Endothelial cell of hepatic sinusoid (primary cell): ENCODE data around the gene FADS2.

Experiments used
- in situ Hi-C: cut with HindIII; loops from 2 replicates; pipeline ENCODE4 v1.10.0; 2017; ENCODE audit warnings: low sequenced_read_pairs

Gene FADS2

DNA sequence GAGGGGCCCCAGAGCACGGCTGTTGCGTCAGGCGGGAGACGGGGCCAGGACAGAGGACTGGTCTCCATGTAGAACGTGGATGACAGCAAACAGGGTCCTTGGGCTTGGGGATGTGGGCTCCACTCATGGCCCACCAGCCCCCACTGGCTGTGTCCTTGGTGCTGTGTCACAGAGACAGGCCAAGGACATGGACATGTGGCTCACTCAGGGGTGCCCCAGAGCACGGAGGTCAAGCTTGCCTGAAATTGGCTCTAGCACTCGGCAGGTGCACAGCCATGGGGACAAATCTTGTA is 14.4 kb downstream of the FADS2 start:
- in situ Hi-C loops: loop anchor here (10.0 kb wide), 1 partner anchor 48 kb away; the partner anchor contains the start of genes FEN1 and TMEM258

DNA sequence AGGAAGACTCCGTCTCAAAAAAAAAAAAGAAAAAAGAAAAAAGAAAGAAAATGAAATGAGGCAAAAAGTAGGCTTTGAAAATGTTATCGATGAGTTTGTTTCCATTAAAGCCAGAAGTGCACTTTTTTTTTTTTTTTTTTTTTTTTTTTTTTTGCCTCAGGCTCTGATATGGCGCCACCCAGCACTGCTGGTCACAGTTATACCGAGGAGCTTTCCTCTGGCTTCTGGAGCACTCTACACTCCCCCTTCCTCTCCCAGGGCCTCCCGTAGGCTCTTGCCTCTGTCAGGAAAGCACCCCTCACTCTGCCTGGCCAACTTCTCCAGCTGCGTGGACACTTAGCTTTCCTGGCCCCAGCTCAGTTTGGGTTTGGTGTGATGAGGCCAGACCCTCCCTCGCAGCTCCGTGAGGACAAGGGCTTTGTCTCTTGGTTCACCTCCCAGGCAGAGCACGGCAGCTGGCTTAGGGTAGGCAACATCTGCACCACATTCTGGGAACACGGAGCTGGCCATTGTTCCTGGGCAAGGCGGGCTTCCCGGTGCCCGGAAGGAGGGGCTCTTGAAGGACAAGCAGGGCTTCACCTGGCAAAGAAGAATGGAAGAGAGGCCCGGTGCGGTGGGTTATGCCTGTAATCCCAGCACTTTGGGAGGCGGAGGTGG is 16.9 kb downstream of the FADS2 start:
- in situ Hi-C loops: loop anchor here (5.0 to 10.0 kb wide), 2 partner anchors 50 to 57 kb away; partner anchors contain the start of genes FEN1 and TMEM258

DNA sequence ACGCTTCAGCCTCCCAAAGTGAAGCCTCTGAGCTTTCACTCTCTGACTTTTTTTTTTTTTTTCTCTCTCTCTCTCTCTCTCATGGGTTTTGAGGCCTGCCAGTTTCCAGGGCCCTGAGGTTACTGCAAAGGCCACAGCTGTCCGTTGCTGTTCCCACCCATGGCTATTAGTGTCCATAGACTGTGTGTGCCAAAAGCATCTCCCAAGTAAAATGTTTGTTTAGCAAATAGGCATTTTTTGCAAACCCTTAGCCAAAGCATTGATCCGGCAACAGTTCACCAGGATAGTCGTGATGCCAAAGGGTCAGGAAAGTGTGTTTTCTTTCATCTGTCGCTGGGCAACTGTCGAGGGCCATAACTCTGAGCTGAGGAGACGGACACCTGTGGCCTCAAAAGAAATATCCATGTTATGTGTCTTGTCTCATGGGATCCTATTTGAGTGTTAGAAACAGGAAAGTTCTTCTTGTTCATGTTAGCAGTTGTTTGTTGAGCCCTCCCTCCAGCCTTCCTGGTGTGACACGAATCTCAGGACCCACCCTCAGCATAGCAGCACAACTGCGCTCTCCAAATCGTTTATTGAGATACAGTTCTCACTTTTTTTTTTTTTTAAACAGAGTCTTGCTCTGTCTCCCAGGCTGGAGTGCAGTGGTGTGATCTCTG is 18.4 kb downstream of the FADS2 start:
- in situ Hi-C loops: loop anchor here (5.0 to 10.0 kb wide), 2 partner anchors 52 to 56 kb away; partner anchors contain the start of genes FEN1 and TMEM258

DNA sequence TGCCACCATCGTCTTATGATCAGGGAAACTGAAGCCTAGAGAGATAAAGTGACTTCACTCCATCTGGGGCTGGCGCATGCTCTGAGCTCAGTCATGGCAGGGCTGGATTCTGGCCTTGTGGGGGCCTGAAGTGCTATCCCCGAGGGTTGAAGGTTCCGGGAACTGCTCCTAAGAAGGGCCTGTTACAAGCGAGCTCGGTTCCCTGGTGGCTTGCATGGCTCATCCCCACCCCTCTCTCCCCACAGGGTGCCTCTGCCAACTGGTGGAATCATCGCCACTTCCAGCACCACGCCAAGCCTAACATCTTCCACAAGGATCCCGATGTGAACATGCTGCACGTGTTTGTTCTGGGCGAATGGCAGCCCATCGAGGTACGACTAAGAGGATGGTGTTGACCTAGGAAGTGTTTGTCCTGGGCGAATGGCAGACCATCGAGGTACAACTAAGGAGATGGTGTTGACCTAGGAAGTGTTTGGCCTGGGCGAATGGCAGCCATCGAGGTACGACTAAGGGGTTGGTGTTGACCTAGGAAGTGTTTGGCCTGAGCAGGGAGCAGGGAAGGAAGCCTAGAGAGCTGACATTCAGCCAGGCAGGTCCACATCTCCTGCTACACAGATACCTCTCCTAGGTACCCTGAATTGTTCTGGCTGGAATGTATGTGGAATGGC is 19.9 kb downstream of the FADS2 start:
- in situ Hi-C loops: loop anchor here (5.0 to 10.0 kb wide), 2 partner anchors 53 to 54 kb away; partner anchors contain the start of genes FEN1 and TMEM258

DNA sequence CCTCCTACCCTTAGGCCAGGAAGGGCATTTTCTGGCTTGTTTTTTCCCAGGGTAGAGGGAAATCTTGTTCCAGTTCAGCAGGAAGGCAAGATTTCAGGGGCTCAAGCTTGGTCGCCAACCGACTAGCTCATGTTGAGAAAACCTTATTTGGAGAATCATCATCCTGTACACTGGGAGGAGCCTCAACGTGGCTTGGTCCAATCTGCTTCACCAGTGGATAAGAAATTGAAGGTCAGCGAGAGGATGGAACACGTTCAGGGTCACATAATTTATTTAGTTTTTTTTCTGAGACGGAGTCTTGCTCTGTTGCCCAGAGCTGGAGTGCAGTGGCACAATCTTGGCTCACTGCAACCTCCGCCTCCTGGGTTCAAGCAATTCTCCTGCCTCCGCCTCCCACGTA is 20.5 kb downstream of the FADS2 start:
- in situ Hi-C loops: loop anchor here (5.0 to 10.0 kb wide), 2 partner anchors 54 kb away; partner anchors contain the start of genes FEN1 and TMEM258

DNA sequence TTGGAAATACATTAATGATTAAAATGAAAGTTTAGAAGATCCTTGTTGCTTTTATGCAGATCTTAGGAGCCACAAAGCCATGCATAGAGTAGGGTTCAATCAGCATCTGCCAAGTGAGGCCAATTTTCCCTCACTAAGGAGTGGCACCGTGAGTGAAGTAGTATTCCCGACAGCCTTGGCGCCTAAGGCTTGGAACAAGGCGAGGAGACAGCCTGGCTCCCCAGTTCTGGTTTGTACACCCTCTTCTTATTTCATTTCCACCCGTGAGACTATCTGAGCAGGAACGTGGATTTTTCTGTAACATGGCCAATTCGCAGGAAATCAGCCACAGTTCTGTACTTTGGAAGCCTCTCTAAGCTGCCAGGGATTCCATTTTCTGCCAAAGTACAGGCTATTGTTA is 22.6 kb downstream of the FADS2 start:
- in situ Hi-C loops: no loop called here

- in situ Hi-C loops: no loop called here
These were observed 23.2 kb downstream of the FADS2 start for GRCh38 chr11:61851113-61851899.

DNA sequence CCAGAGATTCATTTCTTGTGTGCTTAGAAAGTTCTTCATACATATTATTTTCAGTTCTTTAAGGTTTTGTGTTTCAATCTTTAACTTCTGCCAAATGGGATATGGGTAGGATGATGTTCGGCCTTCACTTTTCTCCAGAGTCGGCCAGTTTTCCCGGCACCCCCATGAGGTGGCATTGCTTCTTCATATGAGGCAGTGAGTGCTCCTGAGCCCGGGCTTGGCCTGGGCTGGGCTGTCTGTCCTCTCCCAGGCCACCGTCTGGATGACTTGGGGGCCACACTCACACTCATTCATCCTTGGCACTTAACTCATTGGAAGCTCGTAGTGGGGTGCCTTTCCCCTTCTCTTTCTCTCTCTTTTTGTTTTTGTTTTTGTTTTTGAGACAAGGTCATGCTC is 23.8 kb downstream of the FADS2 start:
- in situ Hi-C loops: no loop called here

GRCh38 chr11:61853698-61854169 is 25.6 kb downstream of the FADS2 start:
- in situ Hi-C loops: no loop called here

DNA sequence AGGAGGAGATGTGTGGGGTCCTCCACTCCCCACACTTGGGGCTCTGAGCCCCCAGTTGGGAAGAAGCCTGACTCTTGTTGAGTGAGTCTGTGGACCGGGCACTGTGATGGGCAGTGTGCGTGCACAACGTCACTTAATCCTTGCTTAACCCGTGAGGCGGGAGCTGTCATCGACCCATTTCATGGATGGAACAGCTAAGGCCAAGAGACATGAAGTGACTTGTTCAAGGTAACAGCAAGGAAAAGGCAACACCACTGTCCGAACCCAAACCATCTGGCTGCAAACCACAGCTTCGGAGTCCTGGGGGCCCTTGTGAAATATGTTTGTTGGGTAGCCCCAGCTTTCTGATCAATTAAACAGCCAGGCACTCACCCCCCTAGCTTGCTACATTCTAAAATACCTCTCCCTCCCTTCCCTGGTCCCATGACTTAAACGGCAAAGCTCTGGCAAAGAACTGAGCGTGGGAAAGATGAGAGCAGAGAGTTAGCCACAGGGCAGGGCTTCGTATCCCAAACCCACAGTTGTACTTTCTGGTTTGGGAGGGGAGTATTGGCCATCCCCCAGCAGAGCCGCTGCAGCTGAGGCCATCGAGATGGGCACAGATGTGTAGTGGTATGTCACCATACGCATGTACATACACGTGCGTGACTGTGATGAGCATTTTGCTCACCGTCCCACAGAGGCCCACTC is 26.3 kb downstream of the FADS2 start:
- in situ Hi-C loops: no loop called here

GRCh38 chr11:61854966-61855714 is 27.0 kb downstream of the FADS2 start:
- in situ Hi-C loops: loop anchor here (5.0 kb wide), 1 partner anchor 72 kb away; no protein-coding TSS in a partner anchor

DNA sequence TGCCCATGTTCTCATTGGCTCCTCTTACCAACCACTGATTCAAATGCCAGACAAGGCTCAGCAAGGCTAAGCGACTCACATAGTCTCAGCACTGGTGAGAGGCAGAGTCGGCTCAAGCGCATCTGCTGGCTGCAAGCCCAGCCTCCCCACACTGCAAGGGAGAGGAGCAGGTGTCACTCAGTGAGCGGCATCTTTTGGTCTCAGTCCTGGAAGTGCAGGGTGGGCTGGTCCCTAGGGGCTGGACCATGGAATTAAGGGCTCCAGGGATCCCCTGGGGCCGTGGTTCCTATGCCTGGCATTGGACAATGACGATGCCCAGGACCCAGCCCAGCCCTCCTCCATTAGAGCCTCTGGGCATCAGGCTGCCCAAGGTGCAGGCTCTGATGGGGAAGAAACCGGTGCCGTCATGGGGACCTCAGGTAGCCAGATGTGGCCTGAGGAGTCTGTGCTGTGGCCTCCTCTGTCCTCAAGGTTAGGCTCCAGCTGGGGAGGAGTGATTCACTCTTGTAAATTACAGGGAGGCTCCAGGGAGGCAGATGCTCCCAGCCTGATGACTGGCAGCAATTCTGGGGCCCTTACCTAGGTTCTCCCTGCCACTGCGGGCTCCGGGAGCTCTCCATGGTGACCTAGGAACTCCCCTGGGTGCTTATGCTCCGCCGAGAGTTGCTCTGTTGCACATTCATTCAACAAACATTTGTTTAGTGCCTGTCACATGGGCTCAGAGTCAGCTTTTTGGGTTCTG is 28.0 kb downstream of the FADS2 start:
- in situ Hi-C loops: loop anchor here (5.0 kb wide), 1 partner anchor 71 kb away; no protein-coding TSS in a partner anchor

DNA sequence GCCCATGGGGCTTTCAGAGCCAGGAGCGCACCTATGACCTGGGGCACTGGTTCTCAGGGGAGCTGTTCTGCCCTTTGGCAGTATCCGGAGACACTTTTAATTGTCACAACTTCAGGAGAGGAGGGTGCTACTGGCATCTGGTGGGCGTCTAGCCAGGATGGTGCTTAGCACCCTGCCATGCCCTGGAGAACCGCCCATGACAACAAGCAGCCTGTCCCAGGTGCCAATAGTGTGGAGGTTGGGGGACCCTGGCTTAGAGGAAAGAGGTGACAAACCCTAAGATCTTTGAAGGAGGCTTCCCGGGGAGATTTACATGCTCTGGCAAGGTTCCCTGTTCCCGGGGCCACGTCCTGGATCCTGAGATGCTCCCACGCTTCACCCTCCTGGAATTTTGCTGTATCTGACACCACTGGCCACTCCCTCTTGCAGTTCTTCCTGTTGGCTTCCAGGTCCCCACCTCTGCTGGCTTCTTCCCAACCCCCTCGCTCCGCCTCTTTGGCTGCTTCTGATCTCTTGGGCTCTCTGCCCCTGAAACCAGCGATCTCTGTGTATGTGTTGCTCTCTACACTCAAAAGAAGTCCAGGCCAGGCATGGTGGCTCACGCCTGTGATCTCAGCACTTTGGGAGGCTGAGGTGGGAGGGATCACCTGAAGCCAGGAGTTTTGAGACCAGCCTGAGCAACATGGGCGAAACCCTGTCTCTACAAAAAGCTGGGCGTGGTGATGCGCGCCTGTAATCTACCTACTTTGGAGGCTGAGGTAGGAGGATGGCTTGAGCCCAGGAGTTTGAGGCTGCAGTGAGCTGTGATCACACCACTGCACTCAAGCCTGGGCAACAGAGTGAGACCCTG is 32.2 kb downstream of the FADS2 start:
- in situ Hi-C loops: no loop called here

GRCh38 chr11:61861634-61862033 is 33.5 kb downstream of the FADS2 start:
- in situ Hi-C loops: no loop called here

GRCh38 chr11:61862714-61863547 is 34.8 kb downstream of the FADS2 start:
- in situ Hi-C loops: no loop called here

GRCh38 chr11:61863548-61864081 is 35.5 kb downstream of the FADS2 start:
- in situ Hi-C loops: no loop called here
